ENCODE measurements around the gene CCR6. TPM values are rescaled to one million over a fixed set of nuclear protein-coding genes. Genes with fewer than 3 reads are reported as not detected.

CCR6 gene
- total and polyA plus RNA-seq, 2 donors (not counting 3 experiments of a cell fraction or from before 2014, with no cell fraction given) = not detected

DNA sequence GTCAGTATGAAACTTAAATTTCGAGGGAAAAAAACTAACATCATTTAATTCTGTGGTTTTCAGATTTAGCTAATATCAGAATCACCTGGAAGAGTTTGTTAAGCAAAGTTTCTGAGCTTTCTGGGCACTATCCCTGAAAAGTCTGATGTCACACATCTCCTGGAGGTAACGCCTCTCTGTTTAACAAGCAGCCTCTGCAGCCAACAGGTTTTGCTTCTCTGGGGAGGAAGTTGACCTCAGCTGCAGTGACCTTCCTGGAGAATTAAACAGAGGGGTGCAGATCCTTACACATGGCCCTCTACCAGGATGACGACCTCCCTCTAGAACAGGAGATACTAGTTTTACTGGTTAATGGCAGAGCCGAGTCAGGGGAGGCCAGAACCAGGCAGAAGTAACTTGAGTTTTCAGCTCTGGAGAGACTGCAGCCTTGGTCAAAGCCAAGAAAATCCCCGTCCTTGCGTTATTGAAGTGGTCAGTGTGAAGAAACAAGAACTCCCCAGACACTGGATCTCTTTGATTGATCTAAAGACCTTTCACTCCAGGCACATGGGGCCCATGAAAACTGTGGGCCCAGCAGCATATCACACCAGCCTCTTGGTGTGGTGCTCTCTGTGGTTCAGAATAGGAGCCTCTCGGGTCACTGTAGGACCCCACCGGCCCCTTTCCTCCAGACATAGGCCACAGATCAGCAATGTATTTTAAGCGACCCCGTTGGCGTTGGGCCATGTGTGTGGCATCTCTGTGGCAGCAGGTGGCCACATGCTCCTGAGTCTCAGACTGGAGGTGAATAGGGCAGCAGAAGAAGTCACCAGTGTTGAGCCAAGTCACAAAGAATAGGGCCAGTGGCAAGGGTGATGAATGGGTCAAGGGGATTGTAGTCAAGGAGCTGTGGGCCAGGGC lies 33.4 kb upstream of the CCR6 start:
- H4K20me1 ChIP-seq (replicated peaks; ENCODE audit: control insufficient read depth, extremely low read depth, insufficient read depth, low read length) = no peaks in the 10 kb centered on the region
- H3K27ac ChIP-seq (ENCODE audit: insufficient read depth, low read depth, low read length) = no peak overlapping the region
- H3K27me3 ChIP-seq (ENCODE audit: control insufficient read depth in 2 of 2, insufficient read depth in 2 of 2, low read length in 2 of 2) = no peaks in the 10 kb centered on the region
- ChIA-PET POLR2A (no interaction called here), CTCF (no interaction called here)
- no peaks in the 10 kb centered on the region for H3K9me3 ChIP-seq (replicated peaks; ENCODE audit: control insufficient read depth, insufficient read depth, low read length)
- no peak overlapping the region for H3K4me2 ChIP-seq (ENCODE audit: insufficient read depth, low read length)
- no TSS peak for BruUV-seq (replicated peaks)
- no peaks in the 10 kb centered on the region for H3K36me3 ChIP-seq (ENCODE audit: control insufficient read depth in 2 of 2, extremely low read depth in 1 of 2, insufficient read depth in 2 of 2, low read length in 2 of 2)
- DNase-seq (ENCODE audit: low read depth, low spot score) (no peak), FAIRE-seq (no peak)
- no peaks in the 10 kb centered on the region for H3K79me2 ChIP-seq (ENCODE audit: control insufficient read depth, insufficient read depth, low read length)
- no peak overlapping the region for H3K4me3 ChIP-seq (replicated peaks in 1 of 3; ENCODE audit: insufficient read depth in 1 of 3, low read depth in 1 of 3, low read length in 3 of 3)
- H2AFZ ChIP-seq (ENCODE audit: low read depth, low read length) = no peak overlapping the region
- H3K4me1 ChIP-seq (ENCODE audit: control insufficient read depth, extremely low read depth, insufficient read depth, low read length) = no peaks in the 10 kb centered on the region
- TF ChIP-seq POLR2AphosphoS5 (IDR thresholded peaks at IDR 0.05; ENCODE audit: insufficient read depth, low read depth, low read length) (no peak), POLR2A (IDR thresholded peaks at IDR 0.05; ENCODE audit: low read depth, low read length) (no peak), EZH2 (IDR thresholded peaks at IDR 0.05; ENCODE audit: borderline replicate concordance, low read depth, low read length, severe bottlenecking) (no peak), FOS (IDR thresholded peaks at IDR 0.05; ENCODE audit: borderline replicate concordance, insufficient read depth, low read length) (no peak), GATA2 (IDR thresholded peaks at IDR 0.05; ENCODE audit: insufficient read depth, insufficient read length, low read depth, low read length) (no peak), JUN (IDR thresholded peaks at IDR 0.05; ENCODE audit: borderline replicate concordance, insufficient read depth, insufficient read length, low read depth) (no peak), MYC (IDR thresholded peaks at IDR 0.05; ENCODE audit: low read depth, low read length) (no peak)
- TF ChIP-seq, protein P1, sequence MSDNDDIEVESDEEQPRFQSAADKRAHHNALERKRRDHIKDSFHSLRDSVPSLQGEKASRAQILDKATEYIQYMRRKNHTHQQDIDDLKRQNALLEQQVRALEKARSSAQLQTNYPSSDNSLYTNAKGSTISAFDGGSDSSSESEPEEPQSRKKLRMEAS (IDR thresholded peaks at IDR 0.05; ENCODE audit: insufficient read depth, insufficient read length) = no peak
- TF ChIP-seq, protein P2, sequence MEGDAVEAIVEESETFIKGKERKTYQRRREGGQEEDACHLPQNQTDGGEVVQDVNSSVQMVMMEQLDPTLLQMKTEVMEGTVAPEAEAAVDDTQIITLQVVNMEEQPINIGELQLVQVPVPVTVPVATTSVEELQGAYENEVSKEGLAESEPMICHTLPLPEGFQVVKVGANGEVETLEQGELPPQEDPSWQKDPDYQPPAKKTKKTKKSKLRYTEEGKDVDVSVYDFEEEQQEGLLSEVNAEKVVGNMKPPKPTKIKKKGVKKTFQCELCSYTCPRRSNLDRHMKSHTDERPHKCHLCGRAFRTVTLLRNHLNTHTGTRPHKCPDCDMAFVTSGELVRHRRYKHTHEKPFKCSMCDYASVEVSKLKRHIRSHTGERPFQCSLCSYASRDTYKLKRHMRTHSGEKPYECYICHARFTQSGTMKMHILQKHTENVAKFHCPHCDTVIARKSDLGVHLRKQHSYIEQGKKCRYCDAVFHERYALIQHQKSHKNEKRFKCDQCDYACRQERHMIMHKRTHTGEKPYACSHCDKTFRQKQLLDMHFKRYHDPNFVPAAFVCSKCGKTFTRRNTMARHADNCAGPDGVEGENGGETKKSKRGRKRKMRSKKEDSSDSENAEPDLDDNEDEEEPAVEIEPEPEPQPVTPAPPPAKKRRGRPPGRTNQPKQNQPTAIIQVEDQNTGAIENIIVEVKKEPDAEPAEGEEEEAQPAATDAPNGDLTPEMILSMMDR (IDR thresholded peaks at IDR 0.05; ENCODE audit: extremely low read depth in 1 of 2, insufficient read depth in 1 of 2, low read depth in 1 of 2, low read length in 2 of 2) = no peak
- dilution Hi-C loops (cut with MboI; ENCODE audit: extremely low pct_ligation_motif_present, low sequenced_read_pairs) = no loop called here
- H3K9me1 ChIP-seq (replicated peaks; ENCODE audit: control insufficient read depth, extremely low read depth, insufficient read depth, low read length) = no peaks in the 10 kb centered on the region
- H3K9ac ChIP-seq (replicated peaks; ENCODE audit: extremely low read depth, insufficient read depth, low read length) = no peak overlapping the region
- intact Hi-C loops (cut with micrococcal nuclease) = no loop called here

All from endothelial cell of umbilical vein (primary cell).